ENCODE results near the gene ERCC5.

DNA sequence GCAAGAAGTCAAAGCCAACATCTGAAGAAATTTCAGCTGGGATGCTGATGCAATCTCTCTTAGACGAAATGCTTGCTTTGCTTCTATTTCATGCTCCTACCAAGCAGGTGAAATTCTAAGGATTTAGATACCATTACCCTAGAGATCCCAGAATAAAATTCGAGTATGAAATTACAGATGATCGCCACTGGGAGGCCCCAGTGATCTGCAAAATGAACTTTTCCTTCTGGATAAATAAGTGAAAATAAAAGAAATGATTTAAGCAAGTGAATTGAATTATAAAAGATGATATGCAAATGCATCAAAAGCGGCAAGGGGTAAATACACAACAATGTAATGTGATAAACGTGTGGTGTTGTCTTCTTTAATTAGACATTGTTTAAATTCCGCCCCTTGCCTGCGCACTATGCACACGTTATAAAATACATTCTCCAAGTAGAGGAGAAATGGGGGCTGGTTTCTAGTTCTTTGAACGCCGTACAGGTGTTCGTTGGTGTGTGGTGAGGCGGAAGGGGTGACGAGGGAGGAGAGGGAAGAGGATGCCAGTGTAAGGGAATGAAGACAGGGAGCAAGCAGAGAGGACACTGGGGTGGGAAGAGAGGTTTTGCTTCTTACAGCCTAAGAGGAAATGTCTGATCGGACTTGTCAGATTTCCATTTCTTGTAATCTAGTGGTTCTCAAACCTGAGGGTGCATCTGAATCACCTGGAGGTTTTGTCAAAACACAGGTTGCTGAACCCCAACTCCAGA is 58.0 kb downstream of the ERCC5 start:
- TF ChIP-seq EGR1 (IDR thresholded peaks at IDR 0.05; ENCODE audit: low read depth in 2 of 2): no peak
- TF ChIP-seq, protein P1, sequence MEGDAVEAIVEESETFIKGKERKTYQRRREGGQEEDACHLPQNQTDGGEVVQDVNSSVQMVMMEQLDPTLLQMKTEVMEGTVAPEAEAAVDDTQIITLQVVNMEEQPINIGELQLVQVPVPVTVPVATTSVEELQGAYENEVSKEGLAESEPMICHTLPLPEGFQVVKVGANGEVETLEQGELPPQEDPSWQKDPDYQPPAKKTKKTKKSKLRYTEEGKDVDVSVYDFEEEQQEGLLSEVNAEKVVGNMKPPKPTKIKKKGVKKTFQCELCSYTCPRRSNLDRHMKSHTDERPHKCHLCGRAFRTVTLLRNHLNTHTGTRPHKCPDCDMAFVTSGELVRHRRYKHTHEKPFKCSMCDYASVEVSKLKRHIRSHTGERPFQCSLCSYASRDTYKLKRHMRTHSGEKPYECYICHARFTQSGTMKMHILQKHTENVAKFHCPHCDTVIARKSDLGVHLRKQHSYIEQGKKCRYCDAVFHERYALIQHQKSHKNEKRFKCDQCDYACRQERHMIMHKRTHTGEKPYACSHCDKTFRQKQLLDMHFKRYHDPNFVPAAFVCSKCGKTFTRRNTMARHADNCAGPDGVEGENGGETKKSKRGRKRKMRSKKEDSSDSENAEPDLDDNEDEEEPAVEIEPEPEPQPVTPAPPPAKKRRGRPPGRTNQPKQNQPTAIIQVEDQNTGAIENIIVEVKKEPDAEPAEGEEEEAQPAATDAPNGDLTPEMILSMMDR (IDR thresholded peaks at IDR 0.05; ENCODE audit: low read depth, low read length, missing input control): peak; percentile 49
- no peak for TF ChIP-seq JUND (IDR thresholded peaks at IDR 0.05)
- TF ChIP-seq, protein P2, sequence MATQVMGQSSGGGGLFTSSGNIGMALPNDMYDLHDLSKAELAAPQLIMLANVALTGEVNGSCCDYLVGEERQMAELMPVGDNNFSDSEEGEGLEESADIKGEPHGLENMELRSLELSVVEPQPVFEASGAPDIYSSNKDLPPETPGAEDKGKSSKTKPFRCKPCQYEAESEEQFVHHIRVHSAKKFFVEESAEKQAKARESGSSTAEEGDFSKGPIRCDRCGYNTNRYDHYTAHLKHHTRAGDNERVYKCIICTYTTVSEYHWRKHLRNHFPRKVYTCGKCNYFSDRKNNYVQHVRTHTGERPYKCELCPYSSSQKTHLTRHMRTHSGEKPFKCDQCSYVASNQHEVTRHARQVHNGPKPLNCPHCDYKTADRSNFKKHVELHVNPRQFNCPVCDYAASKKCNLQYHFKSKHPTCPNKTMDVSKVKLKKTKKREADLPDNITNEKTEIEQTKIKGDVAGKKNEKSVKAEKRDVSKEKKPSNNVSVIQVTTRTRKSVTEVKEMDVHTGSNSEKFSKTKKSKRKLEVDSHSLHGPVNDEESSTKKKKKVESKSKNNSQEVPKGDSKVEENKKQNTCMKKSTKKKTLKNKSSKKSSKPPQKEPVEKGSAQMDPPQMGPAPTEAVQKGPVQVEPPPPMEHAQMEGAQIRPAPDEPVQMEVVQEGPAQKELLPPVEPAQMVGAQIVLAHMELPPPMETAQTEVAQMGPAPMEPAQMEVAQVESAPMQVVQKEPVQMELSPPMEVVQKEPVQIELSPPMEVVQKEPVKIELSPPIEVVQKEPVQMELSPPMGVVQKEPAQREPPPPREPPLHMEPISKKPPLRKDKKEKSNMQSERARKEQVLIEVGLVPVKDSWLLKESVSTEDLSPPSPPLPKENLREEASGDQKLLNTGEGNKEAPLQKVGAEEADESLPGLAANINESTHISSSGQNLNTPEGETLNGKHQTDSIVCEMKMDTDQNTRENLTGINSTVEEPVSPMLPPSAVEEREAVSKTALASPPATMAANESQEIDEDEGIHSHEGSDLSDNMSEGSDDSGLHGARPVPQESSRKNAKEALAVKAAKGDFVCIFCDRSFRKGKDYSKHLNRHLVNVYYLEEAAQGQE (IDR thresholded peaks at IDR 0.05): no peak
- TF ChIP-seq GABPA (IDR thresholded peaks at IDR 0.05 in 1 of 2, conservative IDR thresholded peaks at IDR 0.05 in 1 of 2): no peak
- TF ChIP-seq, protein P3, sequence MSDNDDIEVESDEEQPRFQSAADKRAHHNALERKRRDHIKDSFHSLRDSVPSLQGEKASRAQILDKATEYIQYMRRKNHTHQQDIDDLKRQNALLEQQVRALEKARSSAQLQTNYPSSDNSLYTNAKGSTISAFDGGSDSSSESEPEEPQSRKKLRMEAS (IDR thresholded peaks at IDR 0.05): no peak
- no peak for TF ChIP-seq TAF1 (conservative IDR thresholded peaks at IDR 0.05)
- no peak for TF ChIP-seq HNF4G (IDR thresholded peaks at IDR 0.05)
- TF ChIP-seq FOXA1 (IDR thresholded peaks at IDR 0.05): no peak
- TF ChIP-seq, protein P4, sequence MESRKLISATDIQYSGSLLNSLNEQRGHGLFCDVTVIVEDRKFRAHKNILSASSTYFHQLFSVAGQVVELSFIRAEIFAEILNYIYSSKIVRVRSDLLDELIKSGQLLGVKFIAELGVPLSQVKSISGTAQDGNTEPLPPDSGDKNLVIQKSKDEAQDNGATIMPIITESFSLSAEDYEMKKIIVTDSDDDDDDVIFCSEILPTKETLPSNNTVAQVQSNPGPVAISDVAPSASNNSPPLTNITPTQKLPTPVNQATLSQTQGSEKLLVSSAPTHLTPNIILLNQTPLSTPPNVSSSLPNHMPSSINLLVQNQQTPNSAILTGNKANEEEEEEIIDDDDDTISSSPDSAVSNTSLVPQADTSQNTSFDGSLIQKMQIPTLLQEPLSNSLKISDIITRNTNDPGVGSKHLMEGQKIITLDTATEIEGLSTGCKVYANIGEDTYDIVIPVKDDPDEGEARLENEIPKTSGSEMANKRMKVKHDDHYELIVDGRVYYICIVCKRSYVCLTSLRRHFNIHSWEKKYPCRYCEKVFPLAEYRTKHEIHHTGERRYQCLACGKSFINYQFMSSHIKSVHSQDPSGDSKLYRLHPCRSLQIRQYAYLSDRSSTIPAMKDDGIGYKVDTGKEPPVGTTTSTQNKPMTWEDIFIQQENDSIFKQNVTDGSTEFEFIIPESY (IDR thresholded peaks at IDR 0.05): no peak
- TF ChIP-seq NR2F2 (IDR thresholded peaks at IDR 0.05): no peak
- no peak for TF ChIP-seq FOXA2 (IDR thresholded peaks at IDR 0.05)
